HCT116 (cell line): Measurements from ENCODE around the gene KRTAP4-4. TPM values are rescaled to one million over a fixed set of nuclear protein-coding genes. Genes with fewer than 3 reads are reported as not detected.

Experiments
- ATAC-seq: fragments of 200-7000 bp; cut with Tn5 transposase; 2 replicates; pipeline ENCODE4 v1.9.1; 2020; ENCODE audit warnings: mild to moderate bottlenecking, moderate library complexity
- BruUV-seq: library from RNA; stranded (reverse); fragments of 400-500 nt; replicated peaks from 2 replicates; lab custom pipeline; 2021; lab: Mats Ljungman, UMichigan
- CTCF ChIA-PET: fragments of 300-600 bp; sonication (Branson Sonifier 250); formaldehyde crosslinking; loops from one replicate; lab custom pipeline; 2021; ENCODE audit warnings: antibody characterized with exemption; lab: Charles Lee
- POLR2A ChIA-PET: fragments of 300-600, 350-600 bp; sonication (Branson Sonifier 250); formaldehyde crosslinking; loops from one replicate; lab custom pipeline; 2021; ENCODE audit warnings: antibody characterized with exemption; lab: Charles Lee
- RAD21 ChIA-PET, 2 experiments: fragments of 300-600 bp; sonication (Branson Sonifier 250); formaldehyde crosslinking; loops; one replicate each; lab custom pipeline; 2023; ENCODE audit warnings: low total read pairs in 2 of 2; ENCODE audit not compliant: uncharacterized antibody in 2 of 2, unreplicated experiment in 2 of 2, low non-redundant PET in 1 of 2; lab: Charles Lee
- DNase-seq: peaks from one replicate; pipeline ENCODE4 v3.0.0-alpha.2; 2010; ENCODE audit warnings: low read depth, low spot score
- H2AFZ ChIP-seq: fragments of 200-600 bp; shearing (Covaris generic), sonication (generic); 2 replicates; pipeline ENCODE4 v1.6.1; 2017; ENCODE audit warnings: low read depth, mixed run types, mixed read lengths, antibody characterized with exemption, low read length; ENCODE audit not compliant: poor library complexity, severe bottlenecking
- H3K27ac ChIP-seq: 2 replicates; pipeline ENCODE4 v1.5.1; 2012; ENCODE audit warnings: low read depth, low read length
- H3K27me3 ChIP-seq: fragments of 200-600 bp; sonication (generic); 2 replicates; pipeline ENCODE4 v1.6.1; 2016; ENCODE audit warnings: mixed run types, low read length, mixed read lengths; ENCODE audit not compliant: insufficient read depth
- H3K36me3 ChIP-seq, 2 experiments: fragments of 200-500 bp in 1 of 2; fragments of 200-600 bp in 1 of 2; sonication (Bioruptor generic) in 1 of 2; sonication (generic) in 1 of 2; 2 replicates each; pipeline versions ENCODE4 v1.5.1 to v1.6.1; 2014 to 2016; ENCODE audit warnings: low read length in 2 of 2, inconsistent platforms in 1 of 2, mixed read lengths in 1 of 2, mixed run types in 1 of 2; ENCODE audit not compliant: insufficient read depth in 2 of 2, control insufficient read depth in 1 of 2
- H3K4me1 ChIP-seq, 2 experiments: fragments of 200-600 bp in 1 of 2; sonication (generic) in 1 of 2; 2 replicates each; pipeline versions ENCODE4 v1.5.1 to v1.6.1; 2012 to 2017; ENCODE audit warnings: low read length in 2 of 2, inconsistent platforms in 1 of 2, mild to moderate bottlenecking in 1 of 2, mixed read lengths in 1 of 2, mixed run types in 1 of 2, moderate library complexity in 1 of 2; ENCODE audit not compliant: insufficient read depth in 2 of 2, control insufficient read depth in 1 of 2
- H3K4me2 ChIP-seq: fragments of 200-600 bp; sonication (generic); 2 replicates; pipeline ENCODE4 v1.6.1; 2017; ENCODE audit warnings: mixed run types, low read length, mixed read lengths
- H3K4me3 ChIP-seq, 2 experiments: fragments of 200-600 bp in 1 of 2; sonication (generic) in 1 of 2; replicated peaks in 1 of 2; 2 replicates each; pipeline ENCODE4 v1.5.1; 2011 to 2016; ENCODE audit warnings: low read length in 2 of 2, control low read depth in 1 of 2, low read depth in 1 of 2, mild to moderate bottlenecking in 1 of 2, mixed read lengths in 1 of 2, mixed run types in 1 of 2
- H3K79me2 ChIP-seq: fragments of 200-600 bp; sonication (generic); 2 replicates; pipeline ENCODE4 v1.6.1; 2017; ENCODE audit warnings: mild to moderate bottlenecking, mixed run types, low read length, moderate library complexity, mixed read lengths; ENCODE audit not compliant: insufficient read depth
- H3K9ac ChIP-seq: fragments of 200-600 bp; sonication (generic); 2 replicates; pipeline ENCODE4 v1.6.1; 2016; ENCODE audit warnings: low read length, mixed read lengths
- H3K9me2 ChIP-seq: fragments of 200-600 bp; sonication (generic), shearing (Covaris generic); 2 replicates; pipeline ENCODE4 v1.6.1; 2017; ENCODE audit warnings: mixed run types, mild to moderate bottlenecking, moderate library complexity; ENCODE audit not compliant: insufficient read depth
- H3K9me3 ChIP-seq, 2 experiments: fragments of 200-500 bp in 1 of 2; fragments of 200-600 bp in 1 of 2; sonication (Bioruptor generic) in 1 of 2; sonication (generic) in 1 of 2; 2 replicates each; pipeline ENCODE4 v1.6.1; 2014 to 2017; ENCODE audit warnings: low read length in 2 of 2, mixed read lengths in 2 of 2, inconsistent platforms in 1 of 2, low read depth in 1 of 2, mild to moderate bottlenecking in 1 of 2, mixed run types in 1 of 2, moderate library complexity in 1 of 2; ENCODE audit not compliant: control insufficient read depth in 1 of 2, insufficient read depth in 1 of 2
- H4K20me1 ChIP-seq: fragments of 200-600 bp; sonication (generic), shearing (Covaris generic); 2 replicates; pipeline ENCODE4 v1.6.1; 2017; ENCODE audit warnings: mixed run types, mild to moderate bottlenecking, moderate library complexity; ENCODE audit not compliant: insufficient read depth
- CBX3 ChIP-seq: IDR thresholded peaks from 2 replicates; pipeline ENCODE4 v1.6.1; 2012; ENCODE audit warnings: low read depth
- CEBPB ChIP-seq: IDR thresholded peaks from 2 replicates; pipeline ENCODE4 v1.6.1; 2012; ENCODE audit warnings: low read depth
- ELF1 ChIP-seq: IDR thresholded peaks from 2 replicates; pipeline ENCODE4 v1.6.1; 2012; ENCODE audit warnings: low read depth, borderline replicate concordance
- EZH2 ChIP-seq: fragments of 200-600 bp; sonication (generic); IDR thresholded peaks from 2 replicates; pipeline ENCODE4 v1.6.1; 2017; ENCODE audit warnings: antibody characterized with exemption, mixed run types
- EZH2phosphoT487 ChIP-seq: fragments of 200-600 bp; IDR thresholded peaks from 2 replicates; pipeline ENCODE4 v1.6.1; 2018; ENCODE audit warnings: antibody characterized with exemption, borderline replicate concordance
- FOSL1 ChIP-seq: IDR thresholded peaks from 2 replicates; pipeline ENCODE4 v1.6.1; 2012; ENCODE audit warnings: low read depth
- POLR2A ChIP-seq: IDR thresholded peaks from 2 replicates; pipeline ENCODE4 v1.7.0; 2011; ENCODE audit warnings: borderline replicate concordance; ENCODE audit not compliant: insufficient read depth, insufficient read length; ENCODE audit errors: extremely low read depth
- POLR2AphosphoS5 ChIP-seq: IDR thresholded peaks from 2 replicates; pipeline ENCODE4 v1.6.1; 2011; ENCODE audit warnings: mild to moderate bottlenecking, low read depth, low read length, moderate library complexity
- REST ChIP-seq: IDR thresholded peaks from 2 replicates; pipeline ENCODE4 v1.6.1; 2012; ENCODE audit warnings: low read depth
- SIN3A ChIP-seq: IDR thresholded peaks from 2 replicates; pipeline ENCODE4 v1.6.1; 2012; ENCODE audit warnings: low read depth
- SP1 ChIP-seq: IDR thresholded peaks from 2 replicates; pipeline ENCODE4 v1.6.1; 2012; ENCODE audit warnings: low read depth
- SRF ChIP-seq: IDR thresholded peaks from 2 replicates; pipeline ENCODE4 v1.6.1; 2012; ENCODE audit warnings: low read depth
- ZFX ChIP-seq: fragments of 450-650 bp; IDR thresholded peaks from 2 replicates; pipeline ENCODE4 v1.6.1; 2017
- intact Hi-C: fragments of 100-400 bp; cut with micrococcal nuclease; formaldehyde crosslinking; loops from 2 replicates; pipeline ENCODE4 v1.10.0; 2022
- total RNA-seq: library from RNA; stranded (reverse); gene quantifications from one replicate; pipeline ENCODE4 v1.2.1, GENCODE V29; 2021; ENCODE audit not compliant: unreplicated experiment
- TF ChIP-seq, protein P1 (sequence below): IDR thresholded peaks from 2 replicates; pipeline ENCODE4 v1.6.1; 2011; ENCODE audit warnings: mild to moderate bottlenecking, low read length, moderate library complexity; ENCODE audit not compliant: insufficient replicate concordance; ENCODE audit errors: extremely low read depth
- TF ChIP-seq, protein P2 (sequence below), 3 experiments: fragments of 200-600 bp in 1 of 3; sonication (generic) in 1 of 3; IDR thresholded peaks in 2 of 3; conservative IDR thresholded peaks in 1 of 3; 2 replicates each; pipeline ENCODE4 v1.5.1; 2012 to 2017; ENCODE audit warnings: low read depth in 2 of 3, low read length in 2 of 3, antibody characterized with exemption in 1 of 3, borderline replicate concordance in 1 of 3, control low read depth in 1 of 3, mild to moderate bottlenecking in 1 of 3, mixed read lengths in 1 of 3, mixed run types in 1 of 3, moderate library complexity in 1 of 3; ENCODE audit not compliant: insufficient read depth in 1 of 3
- TF ChIP-seq, protein P3 (sequence below): IDR thresholded peaks from 2 replicates; pipeline ENCODE4 v1.6.1; 2012

Gene KRTAP4-4
- total RNA-seq, 1 experiment from 2014 or later: not detected

DNA sequence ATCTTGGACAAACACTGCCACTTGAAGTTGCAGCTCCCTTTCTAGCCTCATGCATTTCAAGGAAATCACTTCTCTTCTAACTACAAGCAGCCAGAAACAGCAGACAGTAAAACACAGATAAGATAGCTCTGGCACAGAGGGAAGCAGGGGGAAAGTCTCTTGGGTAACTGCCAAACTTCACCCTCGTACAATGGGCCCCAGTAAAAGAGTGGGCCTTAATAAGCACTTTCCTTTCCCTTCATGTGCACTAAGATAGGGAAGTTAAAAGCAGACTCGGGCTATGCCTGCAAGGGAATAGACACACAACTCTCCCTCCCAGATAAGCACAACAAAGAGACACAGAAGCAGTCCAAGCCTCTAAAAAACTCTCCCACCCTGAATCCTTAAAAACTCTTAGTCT, 6.7 kb downstream of the KRTAP4-4 start:
- RAD21 ChIA-PET: no interaction called here
- Histone ChIP-seq H4K20me1 (no peaks in the 10 kb centered on the region), H3K4me1 (no peaks in the 10 kb centered on the region), H3K9ac (no peak overlapping the region), H3K79me2 (no peaks in the 10 kb centered on the region), H3K4me2 (no peak overlapping the region), H2AFZ (no peak overlapping the region), H3K9me3 (peaks cover 0 to 10% of the 10 kb centered on the region in 2 experiments; a peak in 1 of 4 replicates), H3K36me3 (no peaks in the 10 kb centered on the region), H3K4me3 (no peak overlapping the region), H3K27me3 (no peaks in the 10 kb centered on the region), H3K9me2 (no peaks in the 10 kb centered on the region), H3K27ac (no peak overlapping the region)
- CTCF ChIA-PET: no interaction called here
- POLR2A ChIA-PET: no interaction called here
- intact Hi-C loops: no loop called here
- no peak for DNase-seq
- BruUV-seq: no TSS peak
- TF ChIP-seq SRF: no peak
- no peak for TF ChIP-seq SIN3A
- no peak for TF ChIP-seq POLR2A
- TF ChIP-seq EZH2phosphoT487: no peak
- no peak for TF ChIP-seq ELF1
- TF ChIP-seq EZH2: no peak
- TF ChIP-seq, protein P1, sequence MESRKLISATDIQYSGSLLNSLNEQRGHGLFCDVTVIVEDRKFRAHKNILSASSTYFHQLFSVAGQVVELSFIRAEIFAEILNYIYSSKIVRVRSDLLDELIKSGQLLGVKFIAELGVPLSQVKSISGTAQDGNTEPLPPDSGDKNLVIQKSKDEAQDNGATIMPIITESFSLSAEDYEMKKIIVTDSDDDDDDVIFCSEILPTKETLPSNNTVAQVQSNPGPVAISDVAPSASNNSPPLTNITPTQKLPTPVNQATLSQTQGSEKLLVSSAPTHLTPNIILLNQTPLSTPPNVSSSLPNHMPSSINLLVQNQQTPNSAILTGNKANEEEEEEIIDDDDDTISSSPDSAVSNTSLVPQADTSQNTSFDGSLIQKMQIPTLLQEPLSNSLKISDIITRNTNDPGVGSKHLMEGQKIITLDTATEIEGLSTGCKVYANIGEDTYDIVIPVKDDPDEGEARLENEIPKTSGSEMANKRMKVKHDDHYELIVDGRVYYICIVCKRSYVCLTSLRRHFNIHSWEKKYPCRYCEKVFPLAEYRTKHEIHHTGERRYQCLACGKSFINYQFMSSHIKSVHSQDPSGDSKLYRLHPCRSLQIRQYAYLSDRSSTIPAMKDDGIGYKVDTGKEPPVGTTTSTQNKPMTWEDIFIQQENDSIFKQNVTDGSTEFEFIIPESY: no peak
- TF ChIP-seq CBX3: no peak
- TF ChIP-seq ZFX: no peak
- TF ChIP-seq, protein P2, sequence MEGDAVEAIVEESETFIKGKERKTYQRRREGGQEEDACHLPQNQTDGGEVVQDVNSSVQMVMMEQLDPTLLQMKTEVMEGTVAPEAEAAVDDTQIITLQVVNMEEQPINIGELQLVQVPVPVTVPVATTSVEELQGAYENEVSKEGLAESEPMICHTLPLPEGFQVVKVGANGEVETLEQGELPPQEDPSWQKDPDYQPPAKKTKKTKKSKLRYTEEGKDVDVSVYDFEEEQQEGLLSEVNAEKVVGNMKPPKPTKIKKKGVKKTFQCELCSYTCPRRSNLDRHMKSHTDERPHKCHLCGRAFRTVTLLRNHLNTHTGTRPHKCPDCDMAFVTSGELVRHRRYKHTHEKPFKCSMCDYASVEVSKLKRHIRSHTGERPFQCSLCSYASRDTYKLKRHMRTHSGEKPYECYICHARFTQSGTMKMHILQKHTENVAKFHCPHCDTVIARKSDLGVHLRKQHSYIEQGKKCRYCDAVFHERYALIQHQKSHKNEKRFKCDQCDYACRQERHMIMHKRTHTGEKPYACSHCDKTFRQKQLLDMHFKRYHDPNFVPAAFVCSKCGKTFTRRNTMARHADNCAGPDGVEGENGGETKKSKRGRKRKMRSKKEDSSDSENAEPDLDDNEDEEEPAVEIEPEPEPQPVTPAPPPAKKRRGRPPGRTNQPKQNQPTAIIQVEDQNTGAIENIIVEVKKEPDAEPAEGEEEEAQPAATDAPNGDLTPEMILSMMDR (IDR thresholded peaks at IDR 0.05 in 2 of 3, conservative IDR thresholded peaks at IDR 0.05 in 1 of 3; ENCODE audit: borderline replicate concordance in 1 of 3, insufficient read depth in 1 of 3, low read depth in 2 of 3, low read length in 2 of 3): no peak
- no peak for TF ChIP-seq FOSL1
- TF ChIP-seq SP1: no peak
- TF ChIP-seq POLR2AphosphoS5: no peak
- no peak for TF ChIP-seq REST
- no peak for TF ChIP-seq CEBPB
- TF ChIP-seq, protein P3, sequence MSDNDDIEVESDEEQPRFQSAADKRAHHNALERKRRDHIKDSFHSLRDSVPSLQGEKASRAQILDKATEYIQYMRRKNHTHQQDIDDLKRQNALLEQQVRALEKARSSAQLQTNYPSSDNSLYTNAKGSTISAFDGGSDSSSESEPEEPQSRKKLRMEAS: no peak
- no peak for ATAC-seq
